Adrenal gland (tissue), 12 donors: ENCODE results near the gene M1AP. TPM values are rescaled to one million over a fixed set of nuclear protein-coding genes. Genes with fewer than 3 reads are reported as not detected.

Experiments
- DNase-seq, 7 donors: peaks; one replicate each; pipeline ENCODE4 v3.0.0-alpha.2; 2019 to 2020
- H3K27ac ChIP-seq, 5 donors: fragments of 200-600 bp; sonication (generic) in 4 of 5; 1 replicate in 3 of 5; 2 replicates in 2 of 5; pipeline versions ENCODE4 v1.5.1 to v1.8.0; 2016 to 2020; ENCODE audit warnings: mild to moderate bottlenecking in 1 of 5
- H3K27me3 ChIP-seq: fragments of 200-600 bp; 2 replicates; pipeline ENCODE4 v1.8.0; 2021
- H3K36me3 ChIP-seq, 2 donors: fragments of 200-600 bp; replicated peaks in 1 of 2; 1 replicate in 1 of 2; 2 replicates in 1 of 2; pipeline versions ENCODE4 v1.5.1 to v1.8.0; 2018 to 2022
- H3K4me1 ChIP-seq, 2 donors: fragments of 200-600 bp; replicated peaks in 1 of 2; 1 replicate in 1 of 2; 2 replicates in 1 of 2; pipeline versions ENCODE4 v1.5.1 to v1.8.0; 2018 to 2021
- H3K4me3 ChIP-seq, 4 donors: fragments of 200-600 bp; sonication (generic) in 3 of 4; one replicate each; pipeline ENCODE4 v1.5.1; 2016 to 2018
- H3K9me3 ChIP-seq, 3 donors: fragments of 200-600 bp; sonication (generic) in 1 of 3; replicated peaks in 1 of 3; 1 replicate in 2 of 3; 2 replicates in 1 of 3; pipeline versions ENCODE4 v1.5.1 to v1.8.0; 2016 to 2021
- POLR2A ChIP-seq, 2 donors: fragments of 450-650 bp; IDR thresholded peaks; one replicate each; pipeline ENCODE4 v1.6.1; 2017; ENCODE audit warnings: antibody characterized with exemption in 2 of 2, mild to moderate bottlenecking in 2 of 2, moderate library complexity in 1 of 2
- WGBS, 4 donors: extraction: QIAGEN DNeasy Blood & Tissue Kit in 2 of 4; methylation state at CpG; one replicate each; pipeline versions ENCODE4 v1.1.5 to v1.1.7; 2013 to 2017; 5-methylcytosine and 5-hydroxymethylcytosine counted together
- intact Hi-C, 2 donors: fragments of 100-400 bp; cut with DNase I; formaldehyde crosslinking; loops; one replicate each; pipeline versions ENCODE4 v1.14.1 to v1.15.0; 2022 to 2023
- polyA plus RNA-seq, 3 donors: library from polyadenylated mRNA; stranded (reverse); fragments of 200-250 nt in 2 of 3; fragments of 350-450 nt in 1 of 3; fragmentation: Illumina TruSeq in 1 of 3; extraction: RNeasy Lipid Tissue Mini Kit (QIAGEN cat#74804) in 1 of 3; gene quantifications; one replicate each; pipeline ENCODE4 v1.2.3, GENCODE V29; 2013 to 2014
- total RNA-seq, 9 donors: library from RNA; depleted of rRNA in 4 of 9; stranded (reverse); fragments of >200 nt in 4 of 9; fragments of 120-200 nt in 1 of 9; fragmentation: NEBNext Ultra II Directional in 1 of 9; extraction: Animal tissue kit (Norgen Biotek cat#: 25700) in 1 of 9; gene quantifications; one replicate each; pipeline versions ENCODE4 v1.1.0 to v1.2.4, GENCODE V29; 2013 to 2023
- TF ChIP-seq, protein P1 (sequence below), 6 experiments: fragments of 450-650 bp in 4 of 6; fragments of 200-600 bp in 2 of 6; sonication (generic) in 1 of 6; IDR thresholded peaks; 1 replicate in 5 of 6; 2 replicates in 1 of 6; pipeline versions ENCODE4 v1.5.1 to v1.8.0; 2016 to 2021; ENCODE audit warnings: antibody characterized with exemption in 6 of 6, mild to moderate bottlenecking in 2 of 6, moderate library complexity in 1 of 6
- donor health status: healthy with polysubstance abuse.
- donor health status: Bipolar disorder and iron deficiency.
- donor health status: DM: yes; HTN: yes; CAD: no.
- donor health status: DM: no; HTN: no; CAD: no.
- donor health status: DM: no; HTN: no; CAD: no.
- donor health status: DM: yes; HTN: yes; CAD: no.

M1AP gene
- total and polyA plus RNA-seq, 12 donors, result 0.47 to 2.2 (median 0.84) TPM; not detected in 1

DNA sequence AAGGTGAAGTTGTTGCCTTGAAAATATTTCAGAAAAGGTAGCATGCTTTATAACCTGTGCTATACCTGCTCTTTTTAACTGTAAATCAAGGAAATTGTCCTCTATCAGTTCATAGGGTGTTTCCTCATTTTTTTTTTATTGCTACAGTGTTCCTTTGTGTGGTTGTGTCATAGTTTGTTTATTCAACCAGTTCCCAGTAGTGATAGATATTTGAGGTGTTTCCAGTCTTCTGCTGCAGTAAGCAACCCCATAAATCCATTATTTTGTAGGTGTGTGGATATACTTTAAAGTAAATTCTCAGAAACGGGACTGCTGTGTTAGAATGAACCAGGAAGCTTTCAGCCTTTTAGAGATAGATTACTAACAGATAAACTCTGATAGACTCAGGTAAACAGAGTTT lies 45.5 kb upstream of the M1AP start:
- Histone ChIP-seq H3K36me3 (no peaks in the 10 kb centered on the region), H3K4me1 (no peaks in the 10 kb centered on the region), H3K27ac (no peak overlapping the region), H3K9me3 (no peaks in the 10 kb centered on the region), H3K27me3 (no peaks in the 10 kb centered on the region), H3K4me3 (no peak overlapping the region)
- no peak for DNase-seq
- WGBS, 4 donors, result 38 to 63% (median 55%) methylated on average over 1 of the region's 1 CpG
- intact Hi-C loops, result no loop called here
- TF ChIP-seq, protein P1, sequence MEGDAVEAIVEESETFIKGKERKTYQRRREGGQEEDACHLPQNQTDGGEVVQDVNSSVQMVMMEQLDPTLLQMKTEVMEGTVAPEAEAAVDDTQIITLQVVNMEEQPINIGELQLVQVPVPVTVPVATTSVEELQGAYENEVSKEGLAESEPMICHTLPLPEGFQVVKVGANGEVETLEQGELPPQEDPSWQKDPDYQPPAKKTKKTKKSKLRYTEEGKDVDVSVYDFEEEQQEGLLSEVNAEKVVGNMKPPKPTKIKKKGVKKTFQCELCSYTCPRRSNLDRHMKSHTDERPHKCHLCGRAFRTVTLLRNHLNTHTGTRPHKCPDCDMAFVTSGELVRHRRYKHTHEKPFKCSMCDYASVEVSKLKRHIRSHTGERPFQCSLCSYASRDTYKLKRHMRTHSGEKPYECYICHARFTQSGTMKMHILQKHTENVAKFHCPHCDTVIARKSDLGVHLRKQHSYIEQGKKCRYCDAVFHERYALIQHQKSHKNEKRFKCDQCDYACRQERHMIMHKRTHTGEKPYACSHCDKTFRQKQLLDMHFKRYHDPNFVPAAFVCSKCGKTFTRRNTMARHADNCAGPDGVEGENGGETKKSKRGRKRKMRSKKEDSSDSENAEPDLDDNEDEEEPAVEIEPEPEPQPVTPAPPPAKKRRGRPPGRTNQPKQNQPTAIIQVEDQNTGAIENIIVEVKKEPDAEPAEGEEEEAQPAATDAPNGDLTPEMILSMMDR (IDR thresholded peaks at IDR 0.05), result no peak
- no peak for TF ChIP-seq POLR2A (IDR thresholded peaks at IDR 0.05)

DNA sequence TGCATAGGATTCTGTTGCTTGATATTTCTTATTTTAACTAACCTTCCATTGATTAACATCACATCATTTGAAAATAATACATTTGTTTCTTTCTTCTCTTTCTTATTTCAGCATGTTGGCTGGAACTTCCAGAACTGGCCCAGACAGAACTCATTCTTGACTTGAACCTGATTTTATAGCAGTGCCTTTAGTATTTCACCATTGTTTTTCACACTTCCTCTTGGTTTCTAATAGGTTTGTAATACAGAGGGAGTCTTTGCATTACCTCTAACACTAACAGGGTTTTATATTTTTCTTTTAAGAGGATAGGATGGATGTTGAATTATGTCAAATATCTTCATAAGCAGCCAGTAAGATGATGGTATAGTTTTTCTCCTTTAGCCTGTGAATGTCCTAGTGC lies 45.1 kb upstream of the M1AP start:
- Histone ChIP-seq H3K36me3 (no peaks in the 10 kb centered on the region), H3K27ac (no peak overlapping the region), H3K4me1 (no peaks in the 10 kb centered on the region), H3K9me3 (no peaks in the 10 kb centered on the region), H3K27me3 (no peaks in the 10 kb centered on the region), H3K4me3 (no peak overlapping the region)
- no peak for TF ChIP-seq POLR2A (IDR thresholded peaks at IDR 0.05)
- TF ChIP-seq, protein P1 (IDR thresholded peaks at IDR 0.05), result no peak
- DNase-seq, result no peak
- intact Hi-C loops, result no loop called here

DNA sequence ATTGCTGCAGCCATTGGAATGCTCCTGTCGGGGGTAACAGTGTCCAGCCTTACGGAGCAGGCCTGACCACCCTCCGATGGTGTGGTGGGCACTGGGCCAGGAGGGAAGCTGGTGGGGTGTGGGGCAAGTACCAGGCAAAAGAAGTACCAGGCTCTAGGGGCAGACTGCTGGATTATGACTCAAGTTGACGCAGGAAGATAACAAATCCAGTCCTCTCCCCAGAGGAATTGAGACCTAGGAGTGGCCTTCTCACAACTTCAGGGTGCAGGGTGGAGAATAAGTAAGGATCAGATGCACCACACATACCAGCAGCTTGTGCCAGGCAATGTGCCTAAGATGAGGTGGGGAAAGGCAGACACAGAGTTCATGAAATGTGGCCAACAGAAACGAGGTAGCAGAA lies 43.8 kb upstream of the M1AP start:
- no peak overlapping the region for H3K4me3 ChIP-seq
- 66 to 79% (median 72%) methylated on average over 3 to 5 of the region's 5 CpGs for WGBS, 4 donors
- H3K4me1 ChIP-seq, result no peaks in the 10 kb centered on the region
- H3K27ac ChIP-seq, result no peak overlapping the region
- TF ChIP-seq, protein P1 (IDR thresholded peaks at IDR 0.05), result no peak
- no peak for TF ChIP-seq POLR2A (IDR thresholded peaks at IDR 0.05)
- H3K9me3 ChIP-seq, result no peaks in the 10 kb centered on the region
- no peaks in the 10 kb centered on the region for H3K36me3 ChIP-seq
- intact Hi-C loops, result no loop called here
- H3K27me3 ChIP-seq, result peaks cover 5% of the 10 kb centered on the region
- no peak for DNase-seq

DNA sequence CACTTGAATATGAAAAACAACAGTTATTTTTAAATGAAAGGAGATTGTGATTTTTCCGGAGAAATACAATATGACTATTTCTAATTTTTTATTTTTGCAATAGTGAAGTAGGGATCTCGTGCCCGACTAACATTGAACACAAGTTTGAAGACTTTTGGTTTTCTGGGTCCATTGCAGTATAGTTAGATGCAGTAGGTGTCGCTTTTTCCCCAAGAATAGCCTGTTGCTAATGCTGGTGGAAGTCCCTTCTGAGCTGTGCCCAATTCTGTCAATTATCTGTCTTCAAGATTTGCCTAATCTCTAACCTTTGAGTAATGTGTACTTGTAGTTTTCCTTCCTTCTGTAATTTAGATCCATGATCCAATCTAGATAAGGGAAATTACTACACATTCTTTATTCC lies 42.4 kb upstream of the M1AP start:
- DNase-seq, result peak in 4 of 7 donors; percentile 24 to 46 (median 31)
- no peaks in the 10 kb centered on the region for H3K9me3 ChIP-seq
- H3K27ac ChIP-seq, result no peak overlapping the region
- WGBS, 4 donors, result 2 to 5% (median 4%) methylated on average over 4 of the region's 4 CpGs
- H3K36me3 ChIP-seq, result no peaks in the 10 kb centered on the region
- intact Hi-C loops, result no loop called here
- no peaks in the 10 kb centered on the region for H3K4me1 ChIP-seq
- peaks cover 5% of the 10 kb centered on the region for H3K27me3 ChIP-seq
- TF ChIP-seq POLR2A (IDR thresholded peaks at IDR 0.05), result no peak
- TF ChIP-seq, protein P1 (IDR thresholded peaks at IDR 0.05), result peak; percentile 41 to 81 (median 70)
- no peak overlapping the region for H3K4me3 ChIP-seq
